Activated naive CD4-positive, alpha-beta T cell treated with Interleukin-2 at 50 U/mL for 16 hours (primary cell): ENCODE results near the gene LTA4H.
"Not testable (repeated sequence)": the region's sequence is repeated elsewhere in the genome, so short reads cannot be mapped to it uniquely, and the experiment has no call there.

Experiments
- DNase-seq: peaks from one replicate; pipeline ENCODE4 v3.0.0-alpha.2; 2020

Gene LTA4H

GRCh38 chr12:96035283-96036236, at the start of gene LTA4H:
Gene LTA4H, minus strand, starts transcription at chr12:96035587. Its CDS starts 68 bp downstream, at chr12:96035519.
- DNase-seq = peak; percentile 96

GRCh38 chr12:96084624-96085023, 49.2 kb upstream of the LTA4H start:
- DNase-seq = no peak

GRCh38 chr12:96083020-96083719, 47.8 kb upstream of the LTA4H start:
- DNase-seq = no peak

GRCh38 chr12:96081596-96081995, 46.2 kb upstream of the LTA4H start:
- no peak for DNase-seq

GRCh38 chr12:96078231-96079135, 43.1 kb upstream of the LTA4H start:
- DNase-seq = no peak

- no peak for DNase-seq
Observed at GRCh38 chr12:96077081-96077480, 41.7 kb upstream of the LTA4H start.

- no peak for DNase-seq
Observed at GRCh38 chr12:96075560-96075959, 40.2 kb upstream of the LTA4H start.

- no peak for DNase-seq
Observed at GRCh38 chr12:96073346-96074330, 38.3 kb upstream of the LTA4H start.

GRCh38 chr12:96070670-96071279, 35.4 kb upstream of the LTA4H start:
- DNase-seq = no peak

GRCh38 chr12:96069511-96070231, 34.3 kb upstream of the LTA4H start:
- no peak for DNase-seq

- no peak for DNase-seq
Observed at GRCh38 chr12:96068636-96069035, 33.2 kb upstream of the LTA4H start.

- no peak for DNase-seq
Observed at GRCh38 chr12:96068111-96068510, 32.7 kb upstream of the LTA4H start.

- DNase-seq = not testable (repeated sequence)
Observed at GRCh38 chr12:96065776-96066175, 30.4 kb upstream of the LTA4H start.

- no peak for DNase-seq
Observed at GRCh38 chr12:96064966-96065365, 29.6 kb upstream of the LTA4H start.

- DNase-seq = no peak
Observed at GRCh38 chr12:96064271-96064670, 28.9 kb upstream of the LTA4H start.

- DNase-seq = no peak
Observed at GRCh38 chr12:96063046-96063445, 27.7 kb upstream of the LTA4H start.

- peak; percentile 77 for DNase-seq
Observed at GRCh38 chr12:96061864-96062453, 26.6 kb upstream of the LTA4H start.

- no peak for DNase-seq
Observed at GRCh38 chr12:96061323-96061722, 25.9 kb upstream of the LTA4H start.

GRCh38 chr12:96060041-96060440, 24.7 kb upstream of the LTA4H start:
- DNase-seq = no peak

GRCh38 chr12:96057986-96058553, 22.7 kb upstream of the LTA4H start:
- no peak for DNase-seq
